Sciatic nerve (tissue), 2 donors: ENCODE results near the gene ITIH5. TPM values are rescaled to one million over a fixed set of nuclear protein-coding genes. Genes with fewer than 3 reads are reported as not detected.
"Not testable (repeated sequence)": the region's sequence is repeated elsewhere in the genome, so short reads cannot be mapped to it uniquely, and the experiment has no call there.

Experiments
- ATAC-seq: fragments of 200-7000 bp; cut with Tn5 transposase; one replicate; pipeline ENCODE4 v1.9.1; 2020; ENCODE audit warnings: mild to moderate bottlenecking, moderate library complexity
- DNase-seq: peaks from one replicate; pipeline ENCODE4 v3.0.0-alpha.2; 2020; ENCODE audit warnings: low spot score
- intact Hi-C: fragments of 100-400 bp; cut with DNase I; formaldehyde crosslinking; loops from one replicate; pipeline ENCODE4 v1.14.2; 2022
- total RNA-seq: library from RNA; stranded (reverse); fragmentation: NEBNext Ultra II Directional; extraction: Animal tissue kit (Norgen Biotek cat#: 25700); gene quantifications from one replicate; pipeline ENCODE4 v1.2.1, GENCODE V29; 2021
- donor health status: DM: no; HTN: no; CAD: no.
- donor health status: DM: no; HTN: no; CAD: no.

The ITIH5 gene
- 34.9 TPM for total RNA-seq

DNA sequence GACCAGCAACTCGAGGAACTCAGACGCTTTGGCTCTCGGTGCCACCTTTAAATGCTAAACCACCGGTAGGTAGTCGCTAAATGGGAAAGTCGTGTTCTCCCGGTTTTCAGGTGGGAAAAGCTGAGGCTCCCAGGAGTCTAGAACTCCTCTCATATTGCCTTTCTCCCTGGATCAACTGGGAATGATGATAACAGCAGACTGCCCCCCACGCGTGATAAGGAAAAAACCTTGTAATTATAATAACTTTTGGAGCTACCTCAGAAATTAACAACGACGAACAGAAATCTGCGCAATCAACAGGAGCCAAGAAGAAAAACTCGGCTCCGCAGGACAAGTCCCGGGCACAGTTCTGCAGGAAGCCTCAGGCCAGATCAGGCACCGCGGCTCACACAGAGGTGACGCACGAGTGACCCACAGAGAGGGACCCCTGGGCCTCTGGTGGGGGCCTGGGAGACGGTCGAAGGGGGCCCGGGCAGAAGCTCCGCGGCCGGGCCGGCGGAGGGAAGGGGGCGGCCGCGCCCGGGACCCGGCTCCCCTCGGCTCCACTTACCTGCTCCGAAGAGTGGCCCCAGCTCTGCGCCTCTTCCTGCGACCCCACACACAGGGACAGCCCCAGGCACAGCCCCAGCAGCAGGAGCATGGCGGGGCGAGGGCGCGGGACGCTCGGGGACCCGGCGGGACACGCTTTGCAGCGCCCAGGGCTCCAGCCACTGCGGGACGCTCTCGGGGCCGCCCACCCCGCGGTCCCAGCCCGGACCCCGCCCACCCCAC lies at the start of gene ITIH5:
TSS of gene ITIH5 (minus strand) at position 714 of the 771 bp plus-strand sequence. CDS start at position 640, 74 bp downstream.
- ATAC-seq = no peak
- DNase-seq = no peak
- intact Hi-C loops = no loop called here

DNA sequence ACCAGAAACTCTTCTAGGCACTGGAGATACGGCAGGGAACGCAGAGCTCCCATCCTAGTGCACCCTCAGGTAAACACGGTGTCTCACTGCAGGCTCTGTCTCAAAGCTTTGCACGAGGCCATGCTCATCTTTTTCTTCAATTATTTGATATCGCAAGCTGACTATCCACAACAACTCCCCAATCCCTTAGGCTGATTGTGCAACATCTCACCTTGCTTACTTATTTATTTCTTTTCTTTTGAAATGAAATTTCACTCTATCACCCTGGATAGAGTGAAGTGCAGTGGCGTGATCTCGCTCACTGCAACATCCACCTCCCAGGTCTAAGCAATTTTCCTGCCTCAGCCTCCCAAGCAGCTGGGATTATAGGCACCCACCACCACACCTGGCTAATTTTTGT lies 48.7 kb upstream of the ITIH5 start:
- no peak for DNase-seq
- ATAC-seq = no peak
- intact Hi-C loops = no loop called here

DNA sequence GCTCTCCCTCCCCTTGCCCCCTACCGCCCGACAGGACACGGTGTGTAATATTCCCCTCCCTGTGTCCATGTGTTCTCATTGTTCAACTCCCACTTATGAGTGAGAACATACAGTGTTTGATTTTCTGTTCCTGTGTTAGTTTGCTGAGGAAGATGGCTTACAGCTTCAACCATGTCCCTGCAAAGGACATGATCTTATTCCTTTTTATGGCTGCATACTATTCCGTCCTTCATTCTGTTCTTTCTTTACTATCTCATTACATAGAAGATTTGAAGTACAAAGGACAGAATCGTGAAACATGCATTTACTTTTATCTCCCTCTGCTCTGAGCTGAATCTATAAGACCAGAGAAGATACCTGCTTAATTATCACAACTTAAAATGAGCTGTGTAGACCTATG lies 44.3 kb upstream of the ITIH5 start:
- ATAC-seq, DNase-seq, intact Hi-C loops: not testable (repeated sequence)

DNA sequence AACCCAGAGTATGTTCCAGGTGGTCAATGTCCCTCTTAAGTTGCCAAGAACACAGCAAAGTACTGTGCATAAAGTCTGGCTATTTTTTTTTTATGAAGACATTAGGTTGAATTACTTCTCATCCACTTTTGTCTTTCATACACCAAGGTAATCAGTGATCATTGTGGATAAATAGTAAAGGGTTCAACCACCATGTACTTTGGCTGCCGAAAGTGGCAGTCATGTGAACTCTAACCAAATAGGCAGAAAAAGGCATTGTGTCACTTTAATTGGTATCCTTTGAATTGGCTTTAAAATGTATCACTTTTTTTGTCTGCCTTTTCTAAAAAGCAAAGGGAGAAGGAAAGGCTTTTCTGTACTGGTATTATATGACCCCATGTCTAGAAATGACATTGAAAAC lies 43.7 kb upstream of the ITIH5 start:
- DNase-seq = no peak
- no peak for ATAC-seq
- intact Hi-C loops = no loop called here

DNA sequence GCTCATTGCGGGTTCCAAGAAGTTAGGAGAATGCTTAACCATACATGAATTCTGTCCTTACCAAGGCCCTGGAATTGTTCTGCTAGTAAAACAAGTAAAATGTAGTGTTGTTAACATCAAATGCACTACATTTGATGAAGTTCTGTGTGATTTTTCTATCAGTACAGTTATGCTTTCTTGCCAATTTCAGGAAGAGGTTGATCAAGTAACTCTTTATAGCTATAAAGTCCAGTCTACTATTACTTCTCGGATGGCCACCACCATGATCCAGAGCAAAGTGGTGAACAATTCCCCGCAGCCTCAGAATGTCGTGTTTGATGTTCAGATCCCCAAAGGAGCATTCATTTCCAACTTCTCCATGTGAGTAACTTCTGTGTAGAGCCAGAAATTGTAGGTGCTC lies 42.1 kb upstream of the ITIH5 start:
- no peak for ATAC-seq
- intact Hi-C loops = no loop called here
- no peak for DNase-seq

DNA sequence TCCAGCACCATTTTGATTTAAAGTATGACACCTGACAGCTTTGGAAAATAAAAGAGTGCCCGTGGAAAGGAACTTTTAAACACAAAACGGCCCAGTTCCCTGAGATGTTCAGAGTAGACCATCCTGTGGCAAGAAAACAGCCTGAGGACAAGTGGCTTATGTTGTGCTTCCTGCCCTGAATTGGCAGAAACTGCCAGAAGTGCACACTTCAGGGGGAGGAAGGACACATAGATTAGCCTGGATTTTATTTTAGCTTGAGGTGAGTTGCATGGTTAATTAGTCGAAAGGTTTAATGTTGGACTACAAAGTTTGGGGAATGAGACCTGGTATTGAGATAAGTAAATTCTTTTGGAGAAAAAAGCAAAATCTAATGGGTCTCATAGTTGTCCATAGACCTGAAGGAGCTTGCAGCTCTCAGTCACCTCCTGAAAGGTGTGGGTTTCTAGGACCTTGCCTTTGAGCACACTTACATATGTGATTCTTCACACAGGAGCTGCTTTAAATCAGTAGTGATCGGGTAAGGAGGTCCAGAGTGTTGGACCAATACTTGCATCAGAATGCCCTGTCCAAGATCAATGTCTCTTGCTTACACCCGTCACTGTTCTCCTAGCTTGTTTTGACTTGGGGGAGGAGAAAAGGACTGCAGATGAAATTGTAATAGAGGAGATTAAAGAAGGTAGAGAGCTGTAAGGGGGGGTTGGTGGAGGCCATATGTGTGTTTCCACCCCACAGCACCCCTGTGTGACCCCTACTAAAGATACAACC lies 41.3 kb upstream of the ITIH5 start:
- intact Hi-C loops = no loop called here
- ATAC-seq (no peak), DNase-seq (no peak)

DNA sequence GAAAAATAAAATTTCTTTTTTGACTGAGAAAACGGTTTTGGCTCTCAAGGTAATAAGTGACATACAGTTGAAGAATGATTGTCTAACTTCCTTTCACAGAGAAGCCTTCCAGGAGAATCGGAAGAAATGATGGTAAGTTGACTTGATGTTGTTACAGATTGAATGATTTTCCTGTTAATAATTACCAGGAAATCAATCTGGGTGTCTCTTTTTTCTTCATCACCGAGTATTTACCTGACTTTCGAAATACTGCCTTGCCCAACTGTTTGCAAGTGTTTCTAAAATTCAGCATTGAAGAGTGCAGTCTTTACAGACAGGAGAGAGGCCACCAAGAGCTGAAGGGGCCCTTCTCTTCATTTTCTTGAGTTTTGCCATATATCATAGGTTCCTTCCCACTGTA lies 40.3 kb upstream of the ITIH5 start:
- DNase-seq (no peak), ATAC-seq (no peak)
- intact Hi-C loops = no loop called here

DNA sequence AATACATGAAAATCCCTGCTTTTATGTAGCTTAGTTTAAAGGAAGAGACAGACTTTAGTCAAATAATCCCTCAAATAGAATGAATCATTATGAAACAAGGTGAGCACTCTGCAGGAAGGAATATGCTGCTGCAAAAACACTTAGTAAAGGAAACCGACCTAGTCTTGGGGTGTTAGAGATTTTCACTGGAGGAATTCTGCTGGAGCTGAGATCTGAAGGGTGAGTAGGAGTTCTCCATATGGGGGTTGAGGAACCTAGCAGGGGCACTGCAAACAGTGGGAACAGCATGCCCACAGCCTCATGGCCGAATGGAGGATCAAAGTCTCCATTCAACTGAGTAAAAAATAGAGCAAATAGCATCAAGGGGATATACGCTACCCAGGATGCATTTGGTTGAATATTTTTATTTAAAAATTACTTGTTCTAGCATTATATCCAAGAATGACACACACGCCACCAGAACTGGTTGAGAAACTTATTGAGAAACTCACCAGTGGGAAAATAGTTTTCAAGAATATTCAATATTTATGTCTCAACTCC lies 39.8 kb upstream of the ITIH5 start:
- intact Hi-C loops = no loop called here
- ATAC-seq = no peak
- DNase-seq = no peak

DNA sequence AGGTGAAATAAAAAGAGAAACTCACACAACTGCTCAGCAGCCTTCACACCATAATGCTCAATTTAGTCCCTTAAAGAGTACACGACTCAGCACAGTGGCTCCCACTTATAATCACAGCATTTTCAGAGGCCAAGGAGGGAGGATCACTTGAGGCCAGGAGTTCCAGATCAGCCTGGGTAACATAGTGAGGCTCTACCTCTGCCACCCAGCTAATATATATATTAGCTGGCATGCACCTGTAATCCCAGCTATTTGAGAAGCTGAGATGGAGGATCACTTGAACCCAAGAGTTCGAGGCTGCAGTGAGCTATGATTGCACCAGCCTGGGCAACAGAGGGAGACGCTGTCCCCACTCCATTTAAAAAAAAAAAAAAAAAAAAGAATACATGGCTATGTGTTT lies 38.6 kb upstream of the ITIH5 start:
- DNase-seq = no peak
- intact Hi-C loops = no loop called here
- no peak for ATAC-seq

DNA sequence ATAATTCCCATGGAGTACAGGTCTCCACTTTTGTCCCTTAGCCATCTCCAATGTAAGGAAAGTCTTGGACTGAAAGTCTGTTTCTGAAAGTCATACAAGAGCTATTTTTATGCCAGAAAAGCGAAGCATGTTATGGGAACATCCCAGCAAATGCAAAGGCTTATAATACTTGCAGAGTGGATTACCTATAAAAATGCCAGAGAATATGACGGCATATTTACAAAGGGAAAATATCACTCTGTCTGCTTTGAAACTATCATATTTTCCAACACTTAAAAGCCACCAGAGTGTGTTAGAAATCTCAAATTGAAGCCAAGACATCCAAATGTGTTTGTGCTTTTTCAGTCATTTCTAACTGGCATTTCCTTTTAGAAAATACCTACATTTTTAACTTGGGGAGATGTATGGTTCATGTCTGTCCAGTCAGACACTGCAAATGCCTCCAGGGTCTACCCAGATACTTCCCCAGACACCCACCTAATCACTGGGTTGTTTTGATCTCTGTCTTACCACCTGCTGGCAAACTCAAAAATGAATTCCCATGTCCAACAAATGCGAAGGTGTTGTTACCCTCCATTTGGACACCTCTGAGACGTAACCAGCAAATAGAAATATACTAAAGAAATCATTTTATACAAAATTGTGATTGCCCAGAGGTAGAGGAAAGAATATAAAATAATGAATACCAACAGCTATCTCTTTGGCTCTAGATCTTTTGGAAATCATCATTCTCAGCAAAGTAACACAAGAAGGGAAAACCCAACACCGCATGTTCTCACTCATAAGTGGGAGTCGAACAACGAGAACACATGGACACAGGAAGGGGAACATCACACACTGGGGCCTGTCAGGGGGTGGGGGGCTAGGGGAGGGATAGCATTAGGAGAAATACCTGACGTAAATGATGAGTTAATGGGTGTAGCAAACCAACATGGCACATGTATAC lies 37.6 kb upstream of the ITIH5 start:
- ATAC-seq (no peak), DNase-seq (no peak)
- intact Hi-C loops = no loop called here

DNA sequence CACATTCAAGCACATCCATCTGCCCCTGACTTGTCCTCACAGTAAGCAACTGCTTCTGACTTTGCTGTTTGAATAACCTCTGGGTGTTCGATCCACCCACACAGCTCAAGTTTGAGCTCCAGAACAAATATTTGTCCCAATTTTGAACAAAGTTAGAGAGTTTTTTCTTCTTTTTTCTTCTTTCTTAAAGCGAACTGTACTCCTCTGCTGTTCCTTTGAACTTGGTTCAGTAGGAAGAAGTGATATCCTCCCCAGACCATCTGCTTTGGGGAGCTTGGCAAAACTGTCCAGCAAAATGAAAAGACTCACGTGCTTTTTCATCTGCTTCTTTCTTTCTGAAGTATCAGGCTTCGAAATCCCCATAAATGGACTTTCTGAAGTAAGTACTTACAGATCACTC lies 36.4 kb upstream of the ITIH5 start, which contains the start of gene ITIH2:
TSS of gene ITIH2 (plus strand) at position 177 of the 400 bp plus-strand sequence. CDS start at position 296, 119 bp downstream.
- intact Hi-C loops = no loop called here
- ATAC-seq (no peak), DNase-seq (no peak)

DNA sequence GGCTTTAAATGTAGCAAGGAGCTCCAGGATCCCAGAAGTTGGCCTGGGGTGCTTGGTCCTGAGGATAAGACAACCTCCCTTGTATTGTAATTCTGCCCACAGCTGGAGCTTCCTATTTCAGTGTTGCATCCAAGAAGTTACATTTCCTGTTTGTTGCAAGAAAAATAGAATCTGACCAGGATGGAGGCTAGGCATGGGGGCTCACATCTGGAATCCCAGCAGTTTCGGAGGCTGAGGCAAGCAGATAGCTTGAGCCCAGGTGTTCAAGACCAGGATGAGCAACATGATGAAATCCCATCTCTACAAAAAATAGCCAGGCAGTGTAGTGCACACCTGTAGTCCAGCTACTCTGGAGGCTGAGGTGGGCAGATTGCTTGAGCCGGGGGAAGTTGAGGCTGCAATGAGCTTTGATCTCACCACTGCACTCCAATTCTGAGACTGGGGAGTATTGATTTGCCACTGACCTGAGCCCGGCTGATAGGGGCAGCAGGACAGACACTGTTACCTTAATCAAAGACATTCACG lies 35.6 kb upstream of the ITIH5 start:
- DNase-seq (no peak), ATAC-seq (no peak)
- intact Hi-C loops = no loop called here

DNA sequence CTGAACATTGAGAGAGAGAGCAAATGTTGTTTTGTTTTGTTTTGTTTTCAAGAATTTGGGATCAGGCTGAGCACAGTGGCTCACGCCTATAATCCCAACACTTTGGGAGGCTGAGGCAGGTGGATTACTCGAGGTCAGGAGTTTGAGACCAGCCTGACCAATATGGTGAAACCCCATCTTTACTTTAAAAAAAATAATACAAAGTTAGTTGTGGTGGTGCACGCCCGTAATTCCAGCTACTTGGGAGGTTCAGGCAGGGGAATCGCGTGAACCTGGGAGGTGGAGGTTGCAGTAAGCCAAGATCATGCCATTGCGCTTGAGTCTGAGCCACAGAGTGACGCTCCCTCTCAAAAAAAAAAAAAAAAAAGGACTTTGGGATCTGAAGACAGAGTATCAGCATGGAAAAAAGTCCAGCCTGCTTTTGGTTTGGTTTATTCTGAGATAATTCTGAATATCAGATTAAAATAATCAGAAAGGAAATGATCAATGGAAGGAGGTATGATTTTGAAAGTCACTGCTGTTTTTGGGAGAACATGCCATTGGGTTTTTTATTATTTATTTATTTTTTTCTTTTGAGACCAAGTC lies 34.5 kb upstream of the ITIH5 start:
- intact Hi-C loops = no loop called here
- no peak for DNase-seq
- no peak for ATAC-seq

DNA sequence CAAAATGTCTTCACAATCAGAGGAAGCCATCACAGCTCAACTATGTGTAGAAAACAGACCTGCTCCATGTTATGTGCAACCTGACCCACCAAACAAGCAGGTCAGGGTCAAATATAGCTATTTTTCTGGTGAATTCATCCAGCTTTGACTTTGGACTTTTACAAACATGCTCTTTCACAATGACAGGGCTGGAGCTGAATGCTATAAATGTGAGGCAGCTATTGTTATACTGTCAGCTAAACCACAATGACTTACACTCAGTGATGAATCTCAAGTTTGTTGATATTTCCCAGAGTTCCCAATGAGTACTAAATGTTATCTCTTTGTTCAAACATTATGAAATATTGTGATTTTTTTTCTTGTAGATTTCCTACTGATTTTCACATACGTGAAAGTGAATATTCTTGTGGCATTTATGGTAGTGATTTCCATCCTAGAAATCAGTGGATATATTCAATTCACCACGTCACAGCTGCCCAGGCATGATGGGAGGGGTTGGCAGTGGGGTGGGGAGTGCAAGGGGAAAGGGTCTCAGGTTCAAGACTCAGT lies 33.9 kb upstream of the ITIH5 start:
- ATAC-seq (no peak), DNase-seq (no peak)
- intact Hi-C loops = no loop called here

DNA sequence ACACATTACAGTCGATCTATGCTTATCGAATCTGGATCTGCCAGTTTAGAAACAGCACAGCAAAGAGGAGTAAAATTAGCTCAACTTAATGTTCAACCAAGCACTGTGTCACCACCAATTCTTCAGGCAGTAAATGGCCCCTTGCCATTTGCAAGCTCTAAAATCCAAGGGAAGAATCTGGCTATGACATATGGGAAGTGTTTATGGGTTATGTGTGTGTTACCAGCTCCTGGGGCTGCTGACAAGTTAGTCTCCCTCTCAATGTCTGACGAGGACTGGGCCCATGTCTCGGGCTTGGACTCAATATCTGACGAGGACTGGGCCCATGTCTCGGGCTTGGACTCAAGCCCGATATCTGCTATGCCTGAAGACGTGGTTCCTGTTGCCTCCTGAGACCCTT lies 30.7 kb upstream of the ITIH5 start:
- DNase-seq = no peak
- no peak for ATAC-seq
- intact Hi-C loops = no loop called here

DNA sequence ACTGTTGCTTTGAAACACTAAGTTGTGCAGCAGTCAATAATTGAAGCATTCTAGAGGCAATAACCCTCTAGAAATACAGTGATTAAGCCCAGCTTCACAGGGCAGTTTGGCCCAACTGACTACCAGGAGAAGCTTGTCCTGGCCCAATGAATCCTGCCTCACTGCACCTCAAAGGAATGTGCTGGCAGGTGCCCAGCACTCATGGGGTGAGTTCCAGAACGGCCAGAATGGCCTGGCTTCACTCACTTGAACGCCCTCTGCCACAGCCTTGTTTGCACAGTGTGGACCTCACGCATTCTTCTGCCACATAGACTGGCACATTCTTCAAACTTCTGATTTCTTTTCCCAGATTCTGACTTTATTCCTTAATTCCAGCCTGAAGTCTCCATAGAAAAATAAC lies 29.8 kb upstream of the ITIH5 start:
- no peak for DNase-seq
- intact Hi-C loops = no loop called here
- no peak for ATAC-seq

DNA sequence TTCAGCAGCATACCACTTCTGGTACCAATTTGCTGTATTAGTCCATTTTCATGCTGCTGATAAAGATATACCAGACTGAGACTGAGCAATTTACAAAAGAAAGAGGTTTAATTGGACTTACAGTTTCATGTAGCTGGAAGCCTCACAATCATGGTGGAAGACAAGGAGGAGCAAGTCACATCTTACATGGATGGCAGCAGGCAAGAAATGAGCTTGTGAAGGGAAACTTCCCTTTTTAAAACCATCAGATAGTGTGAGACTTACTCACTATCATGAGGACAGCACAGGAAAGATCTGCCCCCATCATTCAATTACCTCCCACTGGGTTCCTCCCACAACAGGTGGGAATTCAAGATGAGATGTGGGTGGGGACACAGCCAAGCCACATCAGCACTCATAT lies 26.4 kb upstream of the ITIH5 start:
- ATAC-seq = not testable (repeated sequence)

DNA sequence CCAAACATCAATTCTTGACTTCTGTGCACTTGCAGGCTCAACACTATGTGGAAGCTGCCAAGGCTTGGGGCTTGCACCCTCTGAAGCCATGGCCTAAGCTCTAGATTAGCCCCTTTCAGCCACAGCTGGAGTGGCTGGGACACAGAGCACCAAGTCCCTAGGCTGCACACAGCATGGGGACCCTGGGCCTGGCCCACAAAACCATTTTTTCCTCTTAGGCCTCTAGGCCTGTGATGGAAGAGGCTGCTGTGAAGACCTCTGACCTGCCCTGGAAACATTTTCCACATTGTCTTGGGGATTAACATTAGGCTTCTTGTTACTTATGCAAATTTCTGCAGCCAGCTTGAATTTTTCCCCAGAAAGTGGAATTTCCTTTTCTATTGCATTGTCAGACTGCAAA lies 25.6 kb upstream of the ITIH5 start:
- intact Hi-C loops, DNase-seq, ATAC-seq: not testable (repeated sequence)

More for the DNA sequence above, 26.4 kb upstream of the ITIH5 start:
- DNase-seq, intact Hi-C loops: not testable (repeated sequence)
